Neural cell (in vitro differentiated cells): ENCODE data around the gene GPR101. TPM values are rescaled to one million over a fixed set of nuclear protein-coding genes. Genes with fewer than 3 reads are reported as not detected.

Experiments
- H2AFZ ChIP-seq: fragments of 200-600, 300-800 bp; sonication (generic), shearing (Covaris generic); 2 replicates; pipeline ENCODE4 v1.6.0; 2014; ENCODE audit warnings: low read depth, mild to moderate bottlenecking, antibody characterized with exemption, low read length, moderate library complexity
- H3F3A ChIP-seq: fragments of 200-600 bp; shearing (Covaris generic); 2 replicates; pipeline ENCODE4 v1.6.1; 2016; ENCODE audit warnings: mild to moderate bottlenecking, moderate library complexity, mixed read lengths, antibody characterized with exemption, low read length; ENCODE audit not compliant: insufficient read depth, poor library complexity, severe bottlenecking
- H3K27ac ChIP-seq: fragments of 200-600, 300-800 bp; sonication (generic), shearing (Covaris generic); 2 replicates; pipeline ENCODE4 v1.5.1; 2014; ENCODE audit warnings: mild to moderate bottlenecking, low read length, moderate library complexity
- H3K27me3 ChIP-seq: fragments of 300-800, 200-600 bp; sonication (generic), shearing (Covaris generic); 2 replicates; pipeline ENCODE4 v1.6.0; 2014; ENCODE audit warnings: mild to moderate bottlenecking, low read depth, low read length, moderate library complexity; ENCODE audit not compliant: insufficient read depth
- H3K36me3 ChIP-seq: fragments of 300-800, 200-600 bp; sonication (generic), shearing (Covaris generic); 2 replicates; pipeline ENCODE4 v1.5.1; 2014; ENCODE audit warnings: mild to moderate bottlenecking, antibody characterized with exemption, low read length, moderate library complexity; ENCODE audit not compliant: insufficient read depth
- H3K4me2 ChIP-seq: fragments of 300-800, 200-600 bp; sonication (generic), shearing (Covaris generic); 2 replicates; pipeline ENCODE4 v1.6.0; 2014; ENCODE audit warnings: mild to moderate bottlenecking, low read length
- H3K4me3 ChIP-seq: fragments of 300-800, 200-600 bp; sonication (generic), shearing (Covaris generic); 2 replicates; pipeline ENCODE4 v1.5.1; 2014; ENCODE audit warnings: mild to moderate bottlenecking, low read length, moderate library complexity
- H3K79me2 ChIP-seq: fragments of 200-600 bp; shearing (Covaris generic); replicated peaks from 2 replicates; pipeline ENCODE4 v1.6.0; 2014; ENCODE audit warnings: mild to moderate bottlenecking, low read length, moderate library complexity; ENCODE audit not compliant: insufficient read depth
- H3K9ac ChIP-seq: fragments of 300-800, 200-600 bp; sonication (generic), shearing (Covaris generic); 2 replicates; pipeline ENCODE4 v1.6.1; 2016; ENCODE audit warnings: mild to moderate bottlenecking, low read length, mixed read lengths
- H3K9me2 ChIP-seq: fragments of 200-600 bp; shearing (Covaris generic); 2 replicates; pipeline ENCODE4 v1.6.1; 2016; ENCODE audit warnings: mild to moderate bottlenecking, low read length, mixed read lengths; ENCODE audit not compliant: insufficient read depth
- H3K9me3 ChIP-seq: fragments of 200-600, 300-800 bp; sonication (generic), shearing (Covaris generic); 2 replicates; pipeline ENCODE4 v1.6.1; 2016; ENCODE audit warnings: mild to moderate bottlenecking, mixed run types, low read length, moderate library complexity, mixed read lengths
- H4K20me1 ChIP-seq: fragments of 200-600 bp; shearing (Covaris generic); 2 replicates; pipeline ENCODE4 v1.6.1; 2016; ENCODE audit warnings: mild to moderate bottlenecking, mixed run types; ENCODE audit not compliant: insufficient read depth
- EP300 ChIP-seq: fragments of 450-650 bp; conservative IDR thresholded peaks from 2 replicates; pipeline ENCODE4 v1.6.1; 2014; ENCODE audit warnings: antibody characterized with exemption, mild to moderate bottlenecking, moderate library complexity; ENCODE audit not compliant: poor library complexity, severe bottlenecking
- EZH2 ChIP-seq: fragments of 200-600, 300-800 bp; shearing (Covaris generic), sonication (generic); IDR thresholded peaks from 2 replicates; pipeline ENCODE4 v1.6.1; 2014; ENCODE audit warnings: antibody characterized with exemption, low read length, borderline replicate concordance, mild to moderate bottlenecking; ENCODE audit not compliant: insufficient read depth, poor library complexity, severe bottlenecking
- MXI1 ChIP-seq: fragments of 450-650 bp; conservative IDR thresholded peaks from 2 replicates; pipeline ENCODE4 v1.6.1; 2014; ENCODE audit warnings: antibody characterized with exemption, mild to moderate bottlenecking; ENCODE audit not compliant: poor library complexity, severe bottlenecking
- POLR2AphosphoS5 ChIP-seq: IDR thresholded peaks from 2 replicates; pipeline ENCODE4 v1.6.1; 2012
- RAD21 ChIP-seq: fragments of 450-650 bp; conservative IDR thresholded peaks from 2 replicates; pipeline ENCODE4 v1.6.1; 2014; ENCODE audit warnings: antibody characterized with exemption, mild to moderate bottlenecking, moderate library complexity
- SMC3 ChIP-seq: fragments of 450-650 bp; conservative IDR thresholded peaks from 2 replicates; pipeline ENCODE4 v1.6.1; 2014; ENCODE audit warnings: antibody characterized with exemption, mild to moderate bottlenecking, moderate library complexity; ENCODE audit not compliant: poor library complexity
- TAF1 ChIP-seq: IDR thresholded peaks from 2 replicates; pipeline ENCODE4 v1.6.1; 2012; ENCODE audit warnings: low read depth
- polyA plus RNA-seq: library from polyadenylated mRNA; depleted of rRNA; stranded (reverse); fragments of >200 nt; gene quantifications from 2 replicates; pipeline ENCODE4 v1.2.3, GENCODE V29; 2014
- TF ChIP-seq, protein P1 (sequence below): IDR thresholded peaks from 2 replicates; pipeline ENCODE4 v1.6.1; 2012; ENCODE audit warnings: borderline replicate concordance
- TF ChIP-seq, protein P2 (sequence below): fragments of 450-650 bp; IDR thresholded peaks from 2 replicates; pipeline ENCODE4 v1.5.1; 2014; ENCODE audit warnings: antibody characterized with exemption, mild to moderate bottlenecking, moderate library complexity; ENCODE audit not compliant: poor library complexity, severe bottlenecking

Gene GPR101
- polyA plus RNA-seq, 1 donor from 2014 or later, result 0.56 TPM

- no peak overlapping the region for H2AFZ ChIP-seq
- no peaks in the 10 kb centered on the region for H4K20me1 ChIP-seq
- no peaks in the 10 kb centered on the region for H3K9me2 ChIP-seq
- H3K4me3 ChIP-seq, result peak overlapping the region; percentile 63
- TF ChIP-seq POLR2AphosphoS5 (no peak), EP300 (no peak), RAD21 (peak; percentile 70), SMC3 (peak; percentile 66)
- TF ChIP-seq, protein P1, sequence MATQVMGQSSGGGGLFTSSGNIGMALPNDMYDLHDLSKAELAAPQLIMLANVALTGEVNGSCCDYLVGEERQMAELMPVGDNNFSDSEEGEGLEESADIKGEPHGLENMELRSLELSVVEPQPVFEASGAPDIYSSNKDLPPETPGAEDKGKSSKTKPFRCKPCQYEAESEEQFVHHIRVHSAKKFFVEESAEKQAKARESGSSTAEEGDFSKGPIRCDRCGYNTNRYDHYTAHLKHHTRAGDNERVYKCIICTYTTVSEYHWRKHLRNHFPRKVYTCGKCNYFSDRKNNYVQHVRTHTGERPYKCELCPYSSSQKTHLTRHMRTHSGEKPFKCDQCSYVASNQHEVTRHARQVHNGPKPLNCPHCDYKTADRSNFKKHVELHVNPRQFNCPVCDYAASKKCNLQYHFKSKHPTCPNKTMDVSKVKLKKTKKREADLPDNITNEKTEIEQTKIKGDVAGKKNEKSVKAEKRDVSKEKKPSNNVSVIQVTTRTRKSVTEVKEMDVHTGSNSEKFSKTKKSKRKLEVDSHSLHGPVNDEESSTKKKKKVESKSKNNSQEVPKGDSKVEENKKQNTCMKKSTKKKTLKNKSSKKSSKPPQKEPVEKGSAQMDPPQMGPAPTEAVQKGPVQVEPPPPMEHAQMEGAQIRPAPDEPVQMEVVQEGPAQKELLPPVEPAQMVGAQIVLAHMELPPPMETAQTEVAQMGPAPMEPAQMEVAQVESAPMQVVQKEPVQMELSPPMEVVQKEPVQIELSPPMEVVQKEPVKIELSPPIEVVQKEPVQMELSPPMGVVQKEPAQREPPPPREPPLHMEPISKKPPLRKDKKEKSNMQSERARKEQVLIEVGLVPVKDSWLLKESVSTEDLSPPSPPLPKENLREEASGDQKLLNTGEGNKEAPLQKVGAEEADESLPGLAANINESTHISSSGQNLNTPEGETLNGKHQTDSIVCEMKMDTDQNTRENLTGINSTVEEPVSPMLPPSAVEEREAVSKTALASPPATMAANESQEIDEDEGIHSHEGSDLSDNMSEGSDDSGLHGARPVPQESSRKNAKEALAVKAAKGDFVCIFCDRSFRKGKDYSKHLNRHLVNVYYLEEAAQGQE, result no peak
- TF ChIP-seq, protein P2, sequence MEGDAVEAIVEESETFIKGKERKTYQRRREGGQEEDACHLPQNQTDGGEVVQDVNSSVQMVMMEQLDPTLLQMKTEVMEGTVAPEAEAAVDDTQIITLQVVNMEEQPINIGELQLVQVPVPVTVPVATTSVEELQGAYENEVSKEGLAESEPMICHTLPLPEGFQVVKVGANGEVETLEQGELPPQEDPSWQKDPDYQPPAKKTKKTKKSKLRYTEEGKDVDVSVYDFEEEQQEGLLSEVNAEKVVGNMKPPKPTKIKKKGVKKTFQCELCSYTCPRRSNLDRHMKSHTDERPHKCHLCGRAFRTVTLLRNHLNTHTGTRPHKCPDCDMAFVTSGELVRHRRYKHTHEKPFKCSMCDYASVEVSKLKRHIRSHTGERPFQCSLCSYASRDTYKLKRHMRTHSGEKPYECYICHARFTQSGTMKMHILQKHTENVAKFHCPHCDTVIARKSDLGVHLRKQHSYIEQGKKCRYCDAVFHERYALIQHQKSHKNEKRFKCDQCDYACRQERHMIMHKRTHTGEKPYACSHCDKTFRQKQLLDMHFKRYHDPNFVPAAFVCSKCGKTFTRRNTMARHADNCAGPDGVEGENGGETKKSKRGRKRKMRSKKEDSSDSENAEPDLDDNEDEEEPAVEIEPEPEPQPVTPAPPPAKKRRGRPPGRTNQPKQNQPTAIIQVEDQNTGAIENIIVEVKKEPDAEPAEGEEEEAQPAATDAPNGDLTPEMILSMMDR, result peak; percentile 75
- no peak overlapping the region for H3K9ac ChIP-seq
- H3F3A ChIP-seq, result no peaks in the 10 kb centered on the region
- no peak overlapping the region for H3K4me2 ChIP-seq
- H3K36me3 ChIP-seq, result no peaks in the 10 kb centered on the region
- H3K27ac ChIP-seq, result no peak overlapping the region
- H3K79me2 ChIP-seq, result no peaks in the 10 kb centered on the region
- H3K9me3 ChIP-seq, result no peaks in the 10 kb centered on the region
- peaks cover 8% of the 10 kb centered on the region for H3K27me3 ChIP-seq
Measured at GRCh38 chrX:137051978-137052642, 18.3 kb upstream of the GPR101 start.

DNA sequence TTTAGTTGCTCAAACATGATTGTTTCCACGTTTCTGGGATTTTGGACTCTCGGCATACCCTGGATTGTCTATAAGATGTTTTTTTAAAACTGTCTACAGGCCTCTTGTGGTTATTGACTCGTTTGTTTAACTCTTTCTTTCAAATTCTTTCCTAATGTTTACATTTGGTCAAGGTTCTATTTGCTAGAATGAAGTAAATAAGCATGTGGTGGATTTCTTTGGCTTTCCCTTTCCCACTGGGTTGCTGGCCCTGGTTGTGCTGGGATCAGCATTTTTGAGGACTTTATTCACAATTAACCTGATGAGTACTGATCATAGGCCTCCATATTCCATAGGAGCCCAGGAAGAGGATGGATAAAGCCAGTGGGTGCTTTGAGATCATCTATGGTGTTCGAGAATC lies 11.1 kb upstream of the GPR101 start:
- no peaks in the 10 kb centered on the region for H3K36me3 ChIP-seq
- no peaks in the 10 kb centered on the region for H3K79me2 ChIP-seq
- H3F3A ChIP-seq, result no peaks in the 10 kb centered on the region
- H4K20me1 ChIP-seq, result no peaks in the 10 kb centered on the region
- H3K27me3 ChIP-seq, result no peaks in the 10 kb centered on the region
- H2AFZ ChIP-seq, result no peak overlapping the region
- no peaks in the 10 kb centered on the region for H3K9me2 ChIP-seq
- no peak overlapping the region for H3K4me3 ChIP-seq
- H3K4me2 ChIP-seq, result no peak overlapping the region
- no peak overlapping the region for H3K27ac ChIP-seq
- no peaks in the 10 kb centered on the region for H3K9me3 ChIP-seq
- TF ChIP-seq, protein P1, result no peak
- no peak for TF ChIP-seq POLR2AphosphoS5
- TF ChIP-seq MXI1, result no peak
- TF ChIP-seq SMC3, result no peak
- TF ChIP-seq TAF1, result no peak
- no peak for TF ChIP-seq EZH2
- TF ChIP-seq, protein P2, result no peak
- no peak for TF ChIP-seq EP300
- no peak for TF ChIP-seq RAD21
- H3K9ac ChIP-seq, result no peak overlapping the region
